Upper lobe of right lung (tissue), 1 donor: Measurements from ENCODE around the gene NDUFA8. TPM values are rescaled to one million over a fixed set of nuclear protein-coding genes. Genes with fewer than 3 reads are reported as not detected.

Experiments used
- ATAC-seq: fragments of 200-7000 bp; cut with Tn5 transposase; one replicate; pipeline ENCODE4 v1.9.1; 2020; ENCODE audit warnings: mild to moderate bottlenecking, moderate library complexity
- DNase-seq: peaks from one replicate; pipeline ENCODE4 v3.0.0-alpha.2; 2020
- H3K27ac ChIP-seq: fragments of 200-600 bp; one replicate; pipeline ENCODE4 v1.8.0; 2022
- H3K27me3 ChIP-seq: fragments of 200-600 bp; one replicate; pipeline ENCODE4 v1.8.0; 2022; ENCODE audit warnings: mild to moderate bottlenecking
- H3K36me3 ChIP-seq: fragments of 200-600 bp; one replicate; pipeline ENCODE4 v1.8.0; 2022
- H3K4me1 ChIP-seq: fragments of 200-600 bp; one replicate; pipeline ENCODE4 v1.8.0; 2022
- H3K4me3 ChIP-seq: fragments of 200-600 bp; one replicate; pipeline ENCODE4 v1.8.0; 2022; ENCODE audit warnings: mild to moderate bottlenecking
- H3K9me3 ChIP-seq: fragments of 200-600 bp; one replicate; pipeline ENCODE4 v1.8.0; 2022
- CTCF ChIP-seq: fragments of 200-600 bp; IDR thresholded peaks from one replicate; pipeline ENCODE4 v1.8.0; 2022; ENCODE audit warnings: antibody characterized with exemption
- intact Hi-C: fragments of 100-400 bp; cut with DNase I; formaldehyde crosslinking; loops from one replicate; pipeline ENCODE4 v1.11.0; 2022
- total RNA-seq: library from RNA; stranded (reverse); fragmentation: NEBNext Ultra II Directional; extraction: Animal tissue kit (Norgen Biotek cat#: 25700); gene quantifications from one replicate; pipeline ENCODE4 v1.2.1, GENCODE V29; 2021
- donor health status: DM: no; HTN: yes; CAD: no; lungs with severe emphysema.

The NDUFA8 gene
- total RNA-seq, 1 donor from 2014 or later = 41.5 TPM

- Histone ChIP-seq H3K36me3 (no peaks in the 10 kb centered on the region), H3K27me3 (no peaks in the 10 kb centered on the region), H3K4me3 (no peak overlapping the region), H3K9me3 (no peaks in the 10 kb centered on the region), H3K27ac (no peak overlapping the region), H3K4me1 (no peaks in the 10 kb centered on the region)
- TF ChIP-seq CTCF = no peak
- intact Hi-C loops = no loop called here
- ATAC-seq (no peak), DNase-seq (no peak)
Observed at GRCh38 chr9:122184551-122184950, 25.0 kb upstream of the NDUFA8 start.

GRCh38 chr9:122183501-122183900 is 23.9 kb upstream of the NDUFA8 start:
- H3K4me3 ChIP-seq = no peak overlapping the region
- DNase-seq (no peak), ATAC-seq (no peak)
- TF ChIP-seq CTCF = no peak
- intact Hi-C loops = no loop called here
- no peaks in the 10 kb centered on the region for H3K9me3 ChIP-seq
- H3K36me3 ChIP-seq = no peaks in the 10 kb centered on the region
- H3K4me1 ChIP-seq = no peaks in the 10 kb centered on the region
- no peak overlapping the region for H3K27ac ChIP-seq
- no peaks in the 10 kb centered on the region for H3K27me3 ChIP-seq

GRCh38 chr9:122180633-122181032 is 21.1 kb upstream of the NDUFA8 start:
- Histone ChIP-seq H3K27me3 (no peaks in the 10 kb centered on the region), H3K4me1 (no peaks in the 10 kb centered on the region), H3K9me3 (no peaks in the 10 kb centered on the region), H3K27ac (no peak overlapping the region), H3K36me3 (no peaks in the 10 kb centered on the region), H3K4me3 (no peak overlapping the region)
- DNase-seq = no peak
- no peak for TF ChIP-seq CTCF
- ATAC-seq = no peak
- intact Hi-C loops = no loop called here

- no peaks in the 10 kb centered on the region for H3K4me1 ChIP-seq
- no peak for TF ChIP-seq CTCF
- no peaks in the 10 kb centered on the region for H3K27me3 ChIP-seq
- DNase-seq = no peak
- no peak overlapping the region for H3K27ac ChIP-seq
- H3K36me3 ChIP-seq = no peaks in the 10 kb centered on the region
- no peak for ATAC-seq
- H3K4me3 ChIP-seq = no peak overlapping the region
- intact Hi-C loops = no loop called here
- no peaks in the 10 kb centered on the region for H3K9me3 ChIP-seq
Observed at GRCh38 chr9:122179690-122180074, 20.1 kb upstream of the NDUFA8 start.

GRCh38 chr9:122179054-122179689 is 19.6 kb upstream of the NDUFA8 start:
- intact Hi-C loops = no loop called here
- ATAC-seq (no peak), DNase-seq (no peak)

More at GRCh38 chr9:122179054-122179689, 19.6 kb upstream of the NDUFA8 start:
- Histone ChIP-seq H3K9me3 (no peaks in the 10 kb centered on the region), H3K27me3 (no peaks in the 10 kb centered on the region), H3K36me3 (no peaks in the 10 kb centered on the region), H3K27ac (no peak overlapping the region), H3K4me1 (no peaks in the 10 kb centered on the region), H3K4me3 (no peak overlapping the region)
- no peak for TF ChIP-seq CTCF
